AG04450 (cell line): Measurements from ENCODE around the gene IMPDH1. TPM values are rescaled to one million over a fixed set of nuclear protein-coding genes. Genes with fewer than 3 reads are reported as not detected.
A peak's percentile ranks its signal among the peaks of the same experiment; 100 is the strongest.

ENCODE experiments used
- CTCF ChIA-PET: fragments of 300-600, 350-600 bp; formaldehyde crosslinking; extraction: SDS; loops from one replicate; lab custom pipeline; 2022; ENCODE audit warnings: antibody characterized with exemption, inconsistent platforms; lab: Charles Lee
- POLR2A ChIA-PET: fragments of 350-600 bp; formaldehyde crosslinking; extraction: SDS; loops from one replicate; lab custom pipeline; 2021; ENCODE audit warnings: antibody characterized with exemption, inconsistent platforms; lab: Yijun Ruan, JAX
- DNase-seq: peaks from one replicate; pipeline ENCODE4 v3.0.0-alpha.2; 2011; ENCODE audit warnings: low read depth, low spot score
- H3K27ac ChIP-seq: one replicate; pipeline ENCODE4 v1.5.1; 2012; ENCODE audit warnings: low read depth, low read length, control low read depth
- H3K27me3 ChIP-seq: one replicate; pipeline ENCODE4 v1.6.0; 2012; ENCODE audit warnings: low read length; ENCODE audit not compliant: control insufficient read depth, insufficient read depth
- H3K4me3 ChIP-seq: 2 replicates; pipeline ENCODE4 v1.5.1; 2011; ENCODE audit warnings: mild to moderate bottlenecking, low read depth, low read length, control low read depth
- H3K9me3 ChIP-seq: 2 replicates; pipeline ENCODE4 v1.5.1; 2012; ENCODE audit warnings: low read length; ENCODE audit not compliant: control insufficient read depth, insufficient read depth
- CTCF ChIP-seq: IDR thresholded peaks from 2 replicates; pipeline ENCODE4 v1.5.1; 2011; ENCODE audit warnings: low read depth, low read length, control low read depth, inconsistent platforms
- polyA plus RNA-seq: library from polyadenylated mRNA; depleted of rRNA; stranded (reverse); fragments of >200 nt; gene quantifications from 2 replicates; pipeline ENCODE4 v1.2.3, GENCODE V29; 2011

Gene IMPDH1
- polyA plus RNA-seq, 1 experiment: 43.8 TPM

- Histone ChIP-seq H3K4me3 (no peak overlapping the region), H3K27ac (no peak overlapping the region), H3K9me3 (no peaks in the 10 kb centered on the region), H3K27me3 (peaks cover 4% of the 10 kb centered on the region)
- DNase-seq: no peak
- ChIA-PET POLR2A (interaction anchor here (0.7 to 1.4 kb wide), 3 partner anchors 28 to 34 kb away, joined by 3 to 8 read pairs (median 3); partner anchors contain the start of gene HILPDA), CTCF (interaction anchor here (0.6 to 6.5 kb wide), 24 partner anchors 8 to 456 kb away, joined by 3 to 330 read pairs (median 10); partner anchors contain the start of genes HILPDA, IMPDH1, METTL2B and RBM28)
- TF ChIP-seq CTCF: peak; percentile 68
Observed at GRCh38 chr7:128427289-128427891, 17.6 kb upstream of the IMPDH1 start.

GRCh38 chr7:128425850-128426249, 16.1 kb upstream of the IMPDH1 start:
- DNase-seq: peak; percentile 16
- no peak overlapping the region for H3K27ac ChIP-seq
- H3K9me3 ChIP-seq: no peaks in the 10 kb centered on the region
- POLR2A ChIA-PET: interaction anchor here (1.1 kb wide), 2 partner anchors 16 to 30 kb away, joined by 4 to 5 read pairs; partner anchors contain the start of genes HILPDA and IMPDH1
- no peaks in the 10 kb centered on the region for H3K27me3 ChIP-seq
- H3K4me3 ChIP-seq: no peak overlapping the region
- CTCF ChIA-PET: interaction anchor here (0.8 to 6.5 kb wide), 22 partner anchors 9 to 458 kb away, joined by 3 to 330 read pairs (median 12); partner anchors contain the start of genes HILPDA, IMPDH1, METTL2B and RBM28
- TF ChIP-seq CTCF: peak; percentile 97

GRCh38 chr7:128424686-128425275, 15.0 kb upstream of the IMPDH1 start:
- Histone ChIP-seq H3K4me3 (no peak overlapping the region), H3K27me3 (peaks cover under 1% of the 10 kb centered on the region), H3K9me3 (no peaks in the 10 kb centered on the region), H3K27ac (no peak overlapping the region)
- CTCF ChIA-PET: interaction anchor here (0.7 to 6.5 kb wide), 23 partner anchors 10 to 117 kb away, joined by 3 to 330 read pairs (median 10); partner anchors contain the start of genes HILPDA, IMPDH1, METTL2B and RBM28
- TF ChIP-seq CTCF: no peak
- DNase-seq: no peak
- POLR2A ChIA-PET: interaction anchor here (1.1 kb wide), 2 partner anchors 15 to 31 kb away, joined by 4 to 5 read pairs; partner anchors contain the start of genes HILPDA and IMPDH1

- no peak for DNase-seq
- H3K9me3 ChIP-seq: no peaks in the 10 kb centered on the region
- ChIA-PET POLR2A (no interaction called here), CTCF (interaction anchor here (0.7 to 6.5 kb wide), 3 partner anchors 19 to 74 kb away, joined by 3 to 59 read pairs (median 4); no protein-coding TSS in a partner anchor)
- no peak for TF ChIP-seq CTCF
- no peak overlapping the region for H3K4me3 ChIP-seq
- no peak overlapping the region for H3K27ac ChIP-seq
- H3K27me3 ChIP-seq: peaks cover 10% of the 10 kb centered on the region
Observed at GRCh38 chr7:128422842-128423241, 13.1 kb upstream of the IMPDH1 start.
